ENCODE data around the gene MKRN3.

MKRN3 gene

GRCh38 chr15:23536659-23537058 lies 28.8 kb upstream of the MKRN3 start:
- Histone ChIP-seq H3K9me3 (ENCODE audit: insufficient read depth, low read depth, low read length) (no peaks in the 10 kb centered on the region), H3K4me3 (ENCODE audit: low read length, poor library complexity, severe bottlenecking) (peak overlapping the region; percentile 35), H3K9me2 (replicated peaks; ENCODE audit: low read depth, low read length) (no peaks in the 10 kb centered on the region), H3K4me2 (ENCODE audit: low read depth, low read length, poor library complexity, severe bottlenecking) (peak overlapping the region; percentile 19), H3K4me1 (ENCODE audit: insufficient read depth, low read length, poor library complexity, severe bottlenecking) (peaks cover 11% of the 10 kb centered on the region), H3K9ac (ENCODE audit: low read depth, low read length, poor library complexity, severe bottlenecking) (no peak overlapping the region), H3K36me3 (ENCODE audit: insufficient read depth, low read length) (no peaks in the 10 kb centered on the region), H3K27me3 (ENCODE audit: insufficient read depth, low read length, poor library complexity, severe bottlenecking) (no peaks in the 10 kb centered on the region), H2AFZ (ENCODE audit: low read length) (peak overlapping the region; percentile 66), H3K79me2 (ENCODE audit: insufficient read depth, low read length) (no peaks in the 10 kb centered on the region), H4K20me1 (ENCODE audit: insufficient read depth, low read length, poor library complexity, severe bottlenecking) (no peaks in the 10 kb centered on the region), H3F3A (ENCODE audit: low read depth) (no peaks in the 10 kb centered on the region)
- TF ChIP-seq CTCF (conservative IDR thresholded peaks at IDR 0.05; ENCODE audit: low read length) (no peak), EZH2phosphoT487 (IDR thresholded peaks at IDR 0.05; ENCODE audit: borderline replicate concordance) (no peak)

GRCh38 chr15:23538648-23539047 lies 26.8 kb upstream of the MKRN3 start:
- H3K79me2 ChIP-seq (ENCODE audit: insufficient read depth, low read length): no peaks in the 10 kb centered on the region

GRCh38 chr15:23539892-23540291 lies 25.6 kb upstream of the MKRN3 start:
- TF ChIP-seq CTCF (conservative IDR thresholded peaks at IDR 0.05; ENCODE audit: low read length): no peak
- no peak for TF ChIP-seq EZH2phosphoT487 (IDR thresholded peaks at IDR 0.05; ENCODE audit: borderline replicate concordance)
- H3F3A ChIP-seq (ENCODE audit: low read depth): no peaks in the 10 kb centered on the region
- H4K20me1 ChIP-seq (ENCODE audit: insufficient read depth, low read length, poor library complexity, severe bottlenecking): no peaks in the 10 kb centered on the region
- no peaks in the 10 kb centered on the region for H3K9me3 ChIP-seq (ENCODE audit: insufficient read depth, low read depth, low read length)
- H3K4me2 ChIP-seq (ENCODE audit: low read depth, low read length, poor library complexity, severe bottlenecking): no peak overlapping the region
- peaks cover 11% of the 10 kb centered on the region for H3K4me1 ChIP-seq (ENCODE audit: insufficient read depth, low read length, poor library complexity, severe bottlenecking)
- H2AFZ ChIP-seq (ENCODE audit: low read length): no peak overlapping the region
- no peaks in the 10 kb centered on the region for H3K9me2 ChIP-seq (replicated peaks; ENCODE audit: low read depth, low read length)
- no peak overlapping the region for H3K4me3 ChIP-seq (ENCODE audit: low read length, poor library complexity, severe bottlenecking)
- H3K9ac ChIP-seq (ENCODE audit: low read depth, low read length, poor library complexity, severe bottlenecking): no peak overlapping the region
- no peaks in the 10 kb centered on the region for H3K27me3 ChIP-seq (ENCODE audit: insufficient read depth, low read length, poor library complexity, severe bottlenecking)
- H3K36me3 ChIP-seq (ENCODE audit: insufficient read depth, low read length): no peaks in the 10 kb centered on the region
- no peaks in the 10 kb centered on the region for H3K79me2 ChIP-seq (ENCODE audit: insufficient read depth, low read length)

More at GRCh38 chr15:23538648-23539047, 26.8 kb upstream of the MKRN3 start:
- Histone ChIP-seq H3K4me1 (ENCODE audit: insufficient read depth, low read length, poor library complexity, severe bottlenecking) (peaks cover 11% of the 10 kb centered on the region), H3F3A (ENCODE audit: low read depth) (no peaks in the 10 kb centered on the region), H3K36me3 (ENCODE audit: insufficient read depth, low read length) (no peaks in the 10 kb centered on the region), H3K9me2 (replicated peaks; ENCODE audit: low read depth, low read length) (no peaks in the 10 kb centered on the region), H2AFZ (ENCODE audit: low read length) (no peak overlapping the region), H3K9ac (ENCODE audit: low read depth, low read length, poor library complexity, severe bottlenecking) (no peak overlapping the region), H3K9me3 (ENCODE audit: insufficient read depth, low read depth, low read length) (no peaks in the 10 kb centered on the region), H3K27me3 (ENCODE audit: insufficient read depth, low read length, poor library complexity, severe bottlenecking) (no peaks in the 10 kb centered on the region), H4K20me1 (ENCODE audit: insufficient read depth, low read length, poor library complexity, severe bottlenecking) (no peaks in the 10 kb centered on the region), H3K4me2 (ENCODE audit: low read depth, low read length, poor library complexity, severe bottlenecking) (no peak overlapping the region), H3K4me3 (ENCODE audit: low read length, poor library complexity, severe bottlenecking) (no peak overlapping the region)
- TF ChIP-seq EZH2phosphoT487 (IDR thresholded peaks at IDR 0.05; ENCODE audit: borderline replicate concordance) (no peak), CTCF (conservative IDR thresholded peaks at IDR 0.05; ENCODE audit: low read length) (no peak)
